AG10803 (cell line): Measurements from ENCODE around the gene MAK.
"Not testable (repeated sequence)": the region's sequence is repeated elsewhere in the genome, so short reads cannot be mapped to it uniquely, and the experiment has no call there.

Experiments
- DNase-seq: peaks from one replicate; pipeline ENCODE4 v3.0.0; 2010; ENCODE audit warnings: low read depth
- H3K4me3 ChIP-seq: 2 replicates; pipeline ENCODE4 v1.5.1; 2011; ENCODE audit warnings: mild to moderate bottlenecking, low read length, control low read depth
- TF ChIP-seq, protein P1 (sequence below): conservative IDR thresholded peaks from 2 replicates; pipeline ENCODE4 v1.5.1; 2011; ENCODE audit warnings: mild to moderate bottlenecking, low read length, control low read depth, inconsistent platforms

MAK gene

DNA sequence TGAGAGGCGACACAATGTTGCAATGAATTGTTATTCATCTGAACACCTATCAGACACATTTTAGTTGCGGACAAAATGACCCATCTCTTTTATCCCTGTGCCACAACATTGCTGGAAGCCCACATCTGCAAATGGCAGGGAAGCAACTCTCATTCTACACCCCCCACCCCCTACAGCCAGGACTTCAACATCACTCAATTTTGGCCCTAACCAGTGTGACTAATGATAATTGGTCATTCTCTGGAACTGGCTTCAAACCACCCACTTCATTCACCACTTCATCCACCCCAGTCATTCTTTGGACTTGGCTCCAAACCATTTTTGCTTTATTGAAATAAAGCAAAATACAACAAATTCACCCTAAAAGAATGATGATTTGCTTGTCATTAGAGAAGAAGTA, 42.0 kb upstream of the MAK start:
- TF ChIP-seq, protein P1, sequence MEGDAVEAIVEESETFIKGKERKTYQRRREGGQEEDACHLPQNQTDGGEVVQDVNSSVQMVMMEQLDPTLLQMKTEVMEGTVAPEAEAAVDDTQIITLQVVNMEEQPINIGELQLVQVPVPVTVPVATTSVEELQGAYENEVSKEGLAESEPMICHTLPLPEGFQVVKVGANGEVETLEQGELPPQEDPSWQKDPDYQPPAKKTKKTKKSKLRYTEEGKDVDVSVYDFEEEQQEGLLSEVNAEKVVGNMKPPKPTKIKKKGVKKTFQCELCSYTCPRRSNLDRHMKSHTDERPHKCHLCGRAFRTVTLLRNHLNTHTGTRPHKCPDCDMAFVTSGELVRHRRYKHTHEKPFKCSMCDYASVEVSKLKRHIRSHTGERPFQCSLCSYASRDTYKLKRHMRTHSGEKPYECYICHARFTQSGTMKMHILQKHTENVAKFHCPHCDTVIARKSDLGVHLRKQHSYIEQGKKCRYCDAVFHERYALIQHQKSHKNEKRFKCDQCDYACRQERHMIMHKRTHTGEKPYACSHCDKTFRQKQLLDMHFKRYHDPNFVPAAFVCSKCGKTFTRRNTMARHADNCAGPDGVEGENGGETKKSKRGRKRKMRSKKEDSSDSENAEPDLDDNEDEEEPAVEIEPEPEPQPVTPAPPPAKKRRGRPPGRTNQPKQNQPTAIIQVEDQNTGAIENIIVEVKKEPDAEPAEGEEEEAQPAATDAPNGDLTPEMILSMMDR = no peak
- no peak for DNase-seq
- no peak overlapping the region for H3K4me3 ChIP-seq

DNA sequence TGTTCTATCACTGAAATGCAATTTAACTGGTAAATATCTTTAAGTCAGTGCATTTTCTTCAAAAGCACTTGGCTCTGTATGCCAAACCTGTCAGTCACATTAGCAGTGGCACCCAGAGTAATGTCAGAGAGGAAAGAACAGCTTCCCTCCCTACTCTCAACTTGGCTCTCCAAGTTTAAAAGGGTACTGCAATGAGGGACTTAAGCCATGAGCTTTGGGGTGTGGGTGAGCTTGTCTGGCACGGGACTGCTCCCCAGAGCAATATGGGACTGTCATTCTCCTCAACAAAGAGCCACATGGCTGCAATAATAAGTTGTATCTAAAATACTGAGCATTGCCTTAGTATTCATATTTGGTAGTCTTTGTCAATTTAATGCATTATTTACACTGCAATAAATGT, 39.5 kb upstream of the MAK start:
- TF ChIP-seq, protein P1 = no peak
- no peak for DNase-seq
- no peak overlapping the region for H3K4me3 ChIP-seq

DNA sequence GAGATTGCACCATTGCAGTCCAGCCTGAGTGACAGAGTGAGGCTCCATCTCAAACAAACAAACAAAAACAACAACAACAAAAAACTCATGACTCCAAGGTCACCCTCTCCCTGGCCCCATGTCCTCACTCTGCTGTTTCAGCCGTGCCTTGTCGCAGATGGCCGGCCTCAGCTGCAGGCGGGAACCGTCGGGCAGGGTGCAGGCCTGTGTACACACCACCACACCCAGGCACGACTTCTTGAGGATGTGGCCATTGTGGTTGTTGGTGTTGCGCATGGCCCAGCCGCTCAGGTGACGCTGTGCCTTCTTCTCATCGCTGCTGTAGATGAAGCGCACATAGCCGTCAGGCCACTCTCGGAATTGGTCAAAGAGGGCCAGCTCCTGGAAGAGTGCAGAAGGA, 38.7 kb upstream of the MAK start:
- no peak for DNase-seq
- H3K4me3 ChIP-seq = no peak overlapping the region
- TF ChIP-seq, protein P1 = no peak

DNA sequence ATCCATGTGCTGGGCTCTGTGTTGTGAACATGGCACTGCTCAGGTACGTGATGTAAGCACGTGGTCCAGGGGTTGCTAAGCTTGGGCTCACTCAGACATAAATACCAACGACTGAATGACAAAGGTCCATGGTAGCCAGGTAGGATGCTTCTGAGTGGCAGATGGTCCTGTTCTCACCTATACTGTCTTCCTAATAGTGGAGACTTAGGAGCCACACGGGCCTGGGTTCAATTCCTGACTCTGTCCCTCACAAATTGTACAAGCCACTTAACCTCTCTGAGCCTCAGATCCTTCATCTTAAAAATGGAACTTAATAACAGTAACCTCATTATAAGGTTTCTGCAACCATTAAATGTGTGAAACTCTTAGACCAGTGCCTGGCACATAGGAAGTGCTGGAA, 36.7 kb upstream of the MAK start:
- no peak for DNase-seq
- H3K4me3 ChIP-seq = no peak overlapping the region
- TF ChIP-seq, protein P1 = no peak

DNA sequence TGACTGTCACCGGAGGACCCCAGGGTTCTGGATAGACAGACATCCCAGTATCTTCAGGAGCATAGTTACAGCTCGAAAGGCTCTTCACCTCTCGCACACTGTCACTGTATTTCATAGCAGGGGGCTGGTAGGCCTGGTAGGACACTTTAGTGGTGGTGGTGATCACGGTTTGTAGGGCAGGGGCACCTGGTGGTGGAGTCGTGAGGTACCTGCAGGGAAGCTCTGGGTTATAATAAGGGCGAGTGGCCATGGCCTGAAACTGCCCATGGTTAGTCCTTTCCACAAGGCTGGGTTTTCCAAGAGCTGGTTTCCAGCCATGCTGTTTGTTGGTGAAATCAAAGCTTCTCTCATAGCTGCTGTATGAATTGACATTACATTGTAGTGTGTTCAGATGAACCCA, 35.9 kb upstream of the MAK start:
- H3K4me3 ChIP-seq = no peak overlapping the region
- DNase-seq = no peak
- TF ChIP-seq, protein P1 = no peak

DNA sequence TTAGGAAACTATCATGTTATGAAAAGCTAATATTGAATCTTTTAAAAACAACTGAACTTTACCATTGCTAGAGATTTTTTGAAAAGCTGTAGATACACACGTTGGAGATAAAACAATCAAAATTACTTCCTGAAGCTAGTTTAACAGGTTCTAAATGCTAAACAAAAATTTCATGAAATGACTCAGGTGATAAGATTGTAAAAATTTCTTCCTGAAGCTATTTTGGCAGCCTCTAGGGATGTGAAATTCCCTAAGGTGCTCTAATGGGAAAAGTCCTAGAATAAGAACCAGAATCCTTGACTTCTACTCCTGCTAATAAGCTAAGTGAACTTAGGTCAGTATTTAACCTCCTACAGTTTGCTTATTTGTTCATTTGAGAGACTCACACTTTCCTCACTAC, 35.0 kb upstream of the MAK start:
- H3K4me3 ChIP-seq = no peak overlapping the region
- no peak for DNase-seq
- TF ChIP-seq, protein P1 = no peak

DNA sequence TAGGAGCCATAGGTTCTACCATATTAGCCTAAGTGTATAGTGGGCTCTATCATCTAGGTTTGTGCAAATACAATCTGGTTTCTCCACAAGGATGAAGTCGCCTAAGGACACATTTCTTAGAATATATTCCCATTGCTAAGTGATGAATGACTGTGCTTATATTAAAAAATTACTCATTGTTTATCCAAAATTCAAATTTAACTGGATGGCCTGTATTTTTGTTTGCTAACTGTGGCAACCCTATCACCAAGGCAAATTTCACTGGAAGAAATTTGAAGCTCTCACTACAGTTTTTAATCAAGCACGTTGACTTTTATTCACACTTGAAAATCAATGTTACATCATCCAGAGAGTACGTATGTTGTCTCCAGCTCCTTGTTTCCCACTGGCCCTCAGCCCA, 29.6 kb upstream of the MAK start:
- no peak for DNase-seq
- TF ChIP-seq, protein P1 = no peak
- H3K4me3 ChIP-seq = no peak overlapping the region

DNA sequence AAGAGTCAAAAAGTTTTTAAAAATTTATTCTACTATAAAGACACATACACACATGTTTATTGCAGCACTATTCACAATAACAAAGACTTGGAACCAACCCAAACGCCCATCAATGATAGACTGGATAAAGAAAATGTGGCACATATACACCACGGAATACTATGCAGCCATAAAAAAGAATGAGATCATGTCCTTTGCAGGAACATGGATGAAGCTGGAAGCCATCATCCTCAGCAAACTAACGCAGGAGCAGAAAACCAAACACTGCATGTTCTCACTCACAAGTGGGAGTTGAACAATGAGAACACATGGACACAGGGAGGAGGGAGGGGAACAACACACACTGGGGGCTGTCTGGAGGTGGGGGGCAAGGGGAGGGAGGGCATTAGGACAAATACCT, 28.4 kb upstream of the MAK start:
- not testable (repeated sequence) for DNase-seq, H3K4me3 ChIP-seq

DNA sequence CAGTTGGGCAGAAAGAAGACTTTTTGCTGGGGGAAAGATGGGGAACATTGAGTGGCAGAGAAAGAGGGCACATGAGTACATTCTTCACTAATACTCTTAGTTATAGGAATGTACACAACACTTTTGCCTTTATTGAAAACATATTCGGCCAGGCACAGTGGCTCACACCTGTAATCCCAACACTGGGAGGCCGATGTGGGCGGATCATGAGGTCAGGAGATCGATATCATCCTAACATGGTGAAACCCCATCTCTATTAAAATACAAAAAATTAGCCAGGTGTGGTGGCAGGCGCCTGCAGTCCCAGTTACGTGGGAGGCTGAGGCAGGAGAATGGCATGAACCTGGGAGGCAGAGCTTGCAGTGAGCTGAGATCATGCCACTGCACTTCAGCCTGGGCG, 24.7 kb upstream of the MAK start:
- not testable (repeated sequence) for DNase-seq, H3K4me3 ChIP-seq
